HG03103 (cell line): ENCODE data around the gene FAM110A.
"Not testable (repeated sequence)": the region's sequence is repeated elsewhere in the genome, so short reads cannot be mapped to it uniquely, and the experiment has no call there.

Experiments used
- ATAC-seq: cut with Tn5 transposase; IDR thresholded peaks from one replicate; pipeline ENCODE4 v1.9.1; 2021; ENCODE audit warnings: low read depth; ENCODE audit not compliant: unreplicated experiment

The FAM110A gene

DNA sequence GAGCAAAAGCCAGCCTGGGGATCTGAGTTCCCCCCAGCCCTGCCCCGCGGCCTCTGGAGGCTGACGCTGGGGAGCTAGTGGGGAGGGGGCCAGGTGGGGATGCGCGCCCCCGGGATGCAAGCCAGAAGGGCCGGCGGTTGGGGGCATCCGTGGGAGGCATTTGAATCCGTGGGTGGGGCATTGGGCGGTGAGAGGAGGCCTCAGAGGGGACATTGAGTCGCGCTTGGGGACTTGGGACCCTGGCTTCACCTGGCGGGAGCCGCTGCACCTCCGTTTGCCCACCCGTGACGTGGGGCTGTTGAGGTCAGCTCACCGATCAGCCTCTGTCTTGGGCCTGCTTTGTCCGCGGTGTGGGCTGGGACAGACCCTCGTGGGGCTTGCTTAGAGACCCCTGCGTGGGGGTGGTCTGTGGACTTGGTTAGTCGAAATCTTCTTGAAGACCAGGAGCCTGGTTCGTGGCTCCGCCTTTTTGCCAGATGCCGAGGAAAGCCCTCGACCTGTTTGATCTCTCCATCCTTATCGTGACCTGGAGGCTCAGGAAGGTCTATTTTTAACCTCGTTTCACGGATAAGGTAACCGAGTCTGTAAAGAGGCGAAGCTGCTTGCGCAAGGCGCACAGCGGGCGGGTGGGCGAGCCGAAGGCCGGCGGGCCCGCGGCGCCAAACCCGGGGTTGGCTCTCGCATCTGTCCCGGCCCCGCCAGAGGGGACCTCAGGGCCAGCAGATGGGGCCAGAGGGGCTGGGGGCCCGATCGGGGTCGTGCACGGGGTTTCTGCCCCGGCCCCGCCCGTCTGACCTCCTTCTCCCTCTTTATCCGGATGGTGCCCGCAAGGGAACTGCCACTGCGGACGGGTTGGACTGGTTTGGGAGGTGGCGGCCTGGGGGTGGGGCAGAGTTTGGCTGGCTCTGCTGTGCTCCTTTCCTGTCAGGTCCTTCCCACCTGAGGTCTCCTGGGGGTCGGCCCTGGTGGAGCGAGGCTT, 8.3 kb downstream of the FAM110A start:
- no peak for ATAC-seq

DNA sequence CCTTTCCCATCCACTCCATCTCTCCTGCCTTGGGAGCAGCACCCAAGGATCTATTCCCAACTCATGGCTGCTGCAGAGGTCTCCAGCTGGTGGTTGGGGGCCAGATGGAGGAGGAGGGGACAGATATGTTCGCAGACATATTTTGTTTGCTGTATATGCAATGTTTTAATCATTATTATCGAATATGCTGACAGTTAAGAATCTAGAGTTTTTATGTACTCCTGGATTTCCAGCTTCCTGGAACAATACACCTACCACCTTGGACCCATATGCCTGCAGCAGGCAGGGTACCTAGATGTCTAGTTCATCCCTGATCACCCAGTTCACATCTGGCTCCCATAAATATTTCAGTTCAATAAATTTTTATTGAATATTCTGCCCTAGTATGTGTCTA, 9.0 kb downstream of the FAM110A start:
- ATAC-seq, result no peak

DNA sequence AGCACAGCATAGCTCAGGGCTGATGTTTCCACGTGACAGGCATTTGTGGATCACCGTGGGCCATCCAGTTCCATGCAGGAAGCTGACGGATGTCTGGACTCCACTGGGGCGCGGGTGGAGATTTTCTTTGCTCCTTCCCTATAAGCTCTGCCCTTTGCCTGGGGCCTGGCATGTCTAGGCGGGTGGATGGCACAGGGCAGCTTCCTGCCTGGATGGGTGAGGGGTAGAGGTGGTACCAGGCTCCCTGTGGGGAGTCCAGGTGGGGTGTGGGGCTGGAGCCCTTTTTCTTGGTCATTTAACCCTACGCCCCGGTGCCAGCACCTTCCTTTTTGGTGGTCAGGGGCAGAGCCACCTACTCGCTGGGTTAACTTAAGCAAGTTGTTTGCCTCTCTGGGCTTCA, 10.4 kb downstream of the FAM110A start:
- ATAC-seq, result no peak

DNA sequence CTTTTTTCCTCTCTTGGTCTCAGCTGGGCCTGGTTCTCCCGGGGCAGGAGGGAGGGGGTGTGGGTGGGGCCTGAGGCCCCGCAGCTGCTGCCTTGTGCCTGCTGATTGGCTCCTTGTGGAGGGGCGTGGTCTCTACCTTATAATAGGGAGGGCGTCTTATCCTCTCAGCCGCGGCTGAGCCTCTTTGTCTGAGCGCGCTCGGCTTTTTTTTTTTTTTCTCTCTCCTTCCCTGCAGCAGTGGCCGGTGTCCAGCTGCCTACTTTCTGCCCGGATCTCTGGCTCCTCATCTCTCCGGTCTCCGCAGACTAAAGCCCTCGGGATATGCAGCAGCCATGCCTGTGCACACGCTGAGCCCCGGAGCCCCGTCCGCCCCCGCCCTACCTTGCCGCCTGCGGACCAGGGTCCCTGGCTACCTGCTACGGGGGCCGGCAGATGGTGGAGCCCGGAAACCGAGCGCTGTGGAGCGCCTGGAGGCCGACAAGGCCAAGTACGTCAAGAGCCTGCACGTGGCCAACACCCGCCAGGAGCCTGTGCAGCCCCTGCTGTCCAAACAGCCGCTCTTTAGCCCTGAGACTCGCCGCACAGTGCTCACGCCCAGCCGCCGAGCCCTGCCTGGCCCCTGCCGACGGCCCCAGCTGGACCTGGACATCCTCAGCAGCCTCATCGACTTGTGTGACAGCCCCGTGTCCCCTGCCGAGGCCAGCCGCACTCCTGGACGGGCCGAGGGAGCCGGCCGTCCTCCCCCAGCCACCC, 11.1 kb downstream of the FAM110A start:
- peak; percentile 85 for ATAC-seq

DNA sequence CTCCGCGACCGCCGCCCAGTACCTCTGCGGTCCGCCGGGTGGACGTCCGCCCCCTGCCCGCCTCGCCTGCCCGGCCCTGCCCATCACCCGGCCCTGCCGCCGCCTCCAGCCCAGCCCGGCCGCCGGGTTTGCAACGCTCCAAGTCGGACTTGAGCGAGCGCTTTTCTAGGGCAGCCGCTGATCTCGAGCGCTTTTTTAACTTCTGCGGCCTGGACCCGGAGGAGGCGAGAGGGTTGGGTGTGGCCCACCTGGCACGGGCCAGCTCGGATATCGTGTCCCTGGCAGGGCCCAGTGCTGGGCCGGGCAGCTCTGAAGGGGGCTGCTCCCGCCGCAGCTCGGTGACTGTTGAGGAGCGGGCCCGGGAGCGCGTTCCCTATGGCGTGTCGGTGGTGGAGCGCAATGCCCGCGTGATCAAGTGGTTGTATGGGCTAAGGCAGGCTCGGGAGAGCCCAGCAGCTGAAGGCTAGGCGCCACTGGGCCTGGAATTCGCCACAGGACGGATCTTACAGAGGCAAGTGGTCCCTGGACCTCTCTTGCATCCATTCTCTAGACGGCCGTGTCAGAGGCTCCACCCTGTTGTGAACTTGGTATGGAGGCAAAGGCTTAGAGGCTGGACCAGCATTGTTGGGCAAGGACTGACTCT, 11.8 kb downstream of the FAM110A start:
- ATAC-seq, result no peak

DNA sequence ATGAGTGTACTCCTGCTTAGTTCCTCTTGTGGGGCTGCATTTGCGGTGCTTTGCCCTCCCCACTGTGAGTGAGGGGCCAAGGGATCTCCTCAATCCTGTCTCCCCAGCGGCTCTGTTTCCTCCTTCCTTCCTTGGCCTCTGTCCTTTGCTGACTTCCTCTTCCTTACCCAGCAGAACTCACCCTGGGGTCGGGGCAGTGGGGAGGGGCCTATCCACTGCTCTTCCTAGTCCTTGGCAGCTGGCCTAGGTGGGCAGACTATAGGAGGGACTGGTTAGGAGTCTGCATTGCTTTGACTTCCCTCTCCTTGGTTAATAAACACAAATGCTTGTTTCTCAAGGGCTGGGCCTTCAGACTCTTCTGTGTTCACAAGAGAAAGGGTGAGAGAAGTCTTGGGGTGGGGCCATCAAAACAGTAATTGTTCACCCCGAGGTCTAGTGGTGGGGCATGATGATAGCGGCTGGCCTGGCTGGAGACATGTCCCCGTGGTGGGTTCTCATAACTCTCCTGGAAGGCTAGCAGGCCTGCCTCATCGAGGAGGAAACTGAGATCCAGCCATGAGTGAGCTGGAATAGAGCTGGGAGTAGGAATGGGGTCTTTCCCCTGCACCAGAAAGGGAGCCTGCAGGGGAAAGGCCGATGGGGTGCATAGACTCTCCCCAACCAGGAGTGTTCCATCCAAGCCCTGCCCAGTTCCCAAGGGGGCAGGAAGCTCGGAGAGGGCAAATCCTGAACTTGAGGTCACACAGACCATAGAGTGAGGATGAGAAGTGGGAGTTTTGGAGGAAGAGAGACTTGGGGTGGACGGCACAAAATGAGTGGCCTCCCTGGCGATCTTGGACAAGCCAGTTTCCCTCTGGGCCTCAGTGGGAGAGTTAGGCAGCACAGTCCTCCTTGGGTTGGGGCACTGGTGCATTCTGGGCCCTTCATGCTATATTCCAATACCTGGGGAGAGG, 12.7 kb downstream of the FAM110A start:
- ATAC-seq, result no peak

DNA sequence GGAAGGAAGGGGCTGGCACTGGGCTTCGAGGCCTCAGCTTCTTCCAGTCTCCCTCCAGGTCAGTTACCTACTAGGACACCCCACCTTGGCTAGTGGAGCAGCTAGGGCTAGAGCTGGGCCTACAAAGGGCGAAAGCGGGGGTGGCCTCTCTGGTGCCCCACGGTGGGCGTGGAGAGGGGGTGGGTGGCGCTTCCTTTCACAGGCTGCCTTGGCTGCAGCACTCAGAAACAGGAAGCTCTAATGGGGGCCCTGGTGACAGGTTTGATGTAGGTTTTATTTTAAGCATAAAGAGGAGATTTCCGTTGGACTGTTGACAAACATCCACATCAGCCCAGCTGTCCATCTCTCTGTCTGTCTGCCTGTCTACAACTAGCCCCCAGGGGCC, 13.4 kb downstream of the FAM110A start:
- ATAC-seq, result no peak

DNA sequence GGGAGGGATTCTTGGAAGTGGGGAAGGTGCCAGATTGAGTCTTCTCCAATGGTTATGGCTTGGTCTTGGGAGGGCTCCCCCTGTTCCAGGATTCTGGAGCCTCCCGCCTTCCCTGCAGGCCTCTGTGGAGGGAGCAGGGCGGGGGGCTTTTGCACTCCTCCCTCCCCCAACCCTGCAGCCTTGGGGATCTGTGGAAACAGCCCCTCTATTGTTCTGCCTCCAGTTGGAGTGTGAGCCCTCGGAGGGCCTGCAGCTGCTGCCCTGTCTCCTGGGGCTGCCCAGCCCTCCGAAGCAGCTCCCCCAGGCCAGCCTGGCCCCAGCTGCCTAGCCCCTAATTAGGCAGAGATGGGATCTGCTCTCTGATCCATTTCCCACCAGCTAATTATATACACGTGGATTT, 14.7 kb downstream of the FAM110A start:
- ATAC-seq, result no peak

DNA sequence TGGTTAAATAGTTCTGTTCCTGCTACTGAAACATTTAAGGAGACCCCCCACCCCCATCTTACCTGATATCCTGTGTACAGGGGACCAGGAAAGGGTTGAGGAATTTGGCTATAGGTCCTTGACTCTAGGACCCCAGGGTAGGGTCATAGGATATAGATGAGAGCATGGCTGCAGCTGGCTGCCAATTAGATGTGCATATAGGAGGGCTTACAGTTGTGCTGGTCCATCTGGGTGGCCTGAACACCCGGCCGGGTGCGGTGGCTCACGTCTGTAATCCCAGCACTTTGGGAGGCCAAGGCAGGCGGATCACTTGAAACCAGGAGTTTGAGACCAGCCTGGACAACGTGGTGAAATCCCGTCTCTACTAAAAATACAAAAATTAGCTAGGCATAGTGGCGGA, 15.2 kb downstream of the FAM110A start:
- not testable (repeated sequence) for ATAC-seq

DNA sequence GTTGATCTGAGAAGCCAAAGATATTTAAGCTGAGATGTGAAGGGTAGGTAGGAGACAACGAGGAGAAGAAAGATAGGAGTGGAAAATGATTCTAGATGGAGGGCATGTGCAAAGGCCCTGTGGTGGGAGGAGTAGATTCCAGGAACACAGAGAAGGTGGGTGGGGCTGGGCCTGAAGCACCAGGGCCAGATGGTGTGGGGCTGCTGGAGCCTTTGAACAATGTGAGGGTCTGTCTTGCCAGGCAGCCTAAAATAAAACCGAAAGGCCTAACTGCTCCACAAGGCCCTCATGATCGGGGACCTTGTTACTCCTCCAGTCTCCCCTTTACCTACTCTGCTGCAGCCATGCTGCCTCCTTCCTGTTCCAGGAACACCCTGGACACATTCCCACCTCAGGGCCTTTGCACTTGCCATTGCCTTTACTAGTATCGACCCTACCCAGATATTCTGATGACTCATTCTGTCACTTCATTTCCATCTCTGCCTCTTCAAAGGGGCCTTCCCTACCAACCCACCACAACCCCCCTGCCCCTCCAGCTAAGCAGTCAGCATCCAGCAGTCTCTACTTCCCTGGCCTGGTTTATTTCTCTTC, 20.0 kb downstream of the FAM110A start:
- ATAC-seq, result no peak

DNA sequence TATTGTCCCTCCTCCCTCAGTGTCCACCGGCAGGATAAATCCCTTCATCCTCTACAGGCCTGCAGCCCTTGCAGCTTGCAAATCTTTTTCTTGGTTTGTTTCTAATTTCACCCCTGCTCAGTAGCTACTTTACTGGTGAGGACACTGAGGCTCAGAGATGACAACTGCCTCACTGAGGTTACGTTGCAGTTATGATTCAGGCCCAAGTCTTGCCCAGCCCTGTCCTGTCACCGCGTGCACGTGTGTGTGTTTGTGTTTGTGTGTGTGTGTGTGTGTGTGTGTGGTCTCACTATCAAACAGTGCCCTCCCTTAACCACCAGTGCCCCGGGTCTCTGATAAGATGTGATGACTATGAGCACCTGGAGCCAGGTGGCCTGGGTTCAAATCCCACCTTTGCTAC, 21.1 kb downstream of the FAM110A start:
- no peak for ATAC-seq

DNA sequence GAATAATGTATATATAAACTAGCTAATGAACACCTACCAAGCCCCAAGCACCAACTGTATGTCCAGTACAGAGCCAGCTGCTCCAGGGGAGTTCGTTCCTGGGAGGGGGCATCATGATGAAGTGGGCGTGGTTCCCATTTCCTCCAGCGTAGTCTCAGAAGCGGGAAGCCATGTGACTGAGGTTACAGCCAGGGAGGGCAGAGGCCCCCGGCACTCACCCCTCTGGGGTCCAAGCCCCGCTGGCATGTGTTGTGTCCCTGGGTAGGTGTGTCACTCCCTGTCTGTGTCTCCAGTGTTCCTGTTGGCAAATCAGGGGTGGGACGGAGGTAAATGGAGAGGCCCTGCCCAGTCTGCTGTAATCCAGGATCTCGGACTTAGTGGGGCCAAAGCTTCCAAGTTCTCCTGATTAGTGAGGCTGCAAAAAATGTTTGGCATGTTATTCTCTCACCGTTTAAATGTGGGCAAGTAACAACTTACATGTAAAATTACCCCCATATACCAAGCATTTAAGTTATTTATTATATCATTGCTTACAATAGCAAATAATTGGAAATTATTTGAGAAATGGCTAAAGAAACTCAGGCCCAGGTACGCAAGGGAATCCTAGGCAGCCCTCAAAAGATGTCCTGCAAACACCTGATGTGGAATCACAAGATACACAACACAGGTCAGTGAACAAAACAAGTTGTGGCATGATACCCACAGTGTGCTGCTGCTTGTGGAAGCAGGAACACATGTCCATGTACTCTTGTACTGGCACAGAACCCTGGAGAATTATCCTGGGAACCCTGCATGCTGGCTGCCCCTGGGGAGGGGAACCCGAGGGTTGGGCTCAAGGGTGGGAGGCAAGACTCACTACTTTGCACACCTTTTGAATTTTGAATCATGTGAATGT, 22.2 kb downstream of the FAM110A start:
- no peak for ATAC-seq

DNA sequence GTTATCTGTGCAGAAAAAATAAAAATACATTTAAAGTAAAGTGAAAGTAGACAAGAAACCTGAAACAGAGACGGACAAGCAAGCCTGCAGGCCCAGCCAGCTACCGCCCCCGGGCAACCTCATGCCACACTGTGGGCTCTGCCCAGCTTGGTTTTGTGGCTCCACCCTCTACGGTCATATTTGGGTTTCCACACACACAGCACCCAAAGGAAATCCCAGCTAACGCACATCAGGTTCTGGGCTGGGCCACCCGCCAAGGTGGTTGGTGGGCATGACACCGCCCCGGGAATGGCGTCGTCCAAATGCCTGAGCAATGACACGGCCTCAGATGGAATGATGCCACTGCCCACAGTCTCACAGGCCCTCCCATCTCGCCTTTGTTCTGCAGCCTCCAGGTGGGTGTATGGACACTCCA, 22.9 kb downstream of the FAM110A start:
- ATAC-seq, result no peak

DNA sequence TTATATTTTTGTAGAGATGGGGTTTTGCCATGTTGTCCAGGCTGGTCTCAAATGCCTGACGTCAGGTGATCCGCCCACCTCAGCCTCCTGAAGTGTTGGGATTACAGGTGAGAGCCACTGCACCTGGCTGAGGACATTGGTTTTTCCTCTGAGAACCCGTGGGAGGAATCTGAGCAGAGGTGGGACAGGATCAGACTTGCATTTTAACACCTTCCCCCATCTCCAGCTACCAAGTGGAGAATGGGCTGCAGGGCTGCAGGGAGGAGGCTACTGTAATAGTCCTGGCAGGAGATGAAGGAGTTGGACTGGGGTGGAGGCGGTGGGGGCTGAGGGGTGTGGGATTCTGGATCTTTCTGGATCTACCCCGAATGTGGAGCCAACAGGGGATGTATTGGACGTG, 24.5 kb downstream of the FAM110A start:
- no peak for ATAC-seq

DNA sequence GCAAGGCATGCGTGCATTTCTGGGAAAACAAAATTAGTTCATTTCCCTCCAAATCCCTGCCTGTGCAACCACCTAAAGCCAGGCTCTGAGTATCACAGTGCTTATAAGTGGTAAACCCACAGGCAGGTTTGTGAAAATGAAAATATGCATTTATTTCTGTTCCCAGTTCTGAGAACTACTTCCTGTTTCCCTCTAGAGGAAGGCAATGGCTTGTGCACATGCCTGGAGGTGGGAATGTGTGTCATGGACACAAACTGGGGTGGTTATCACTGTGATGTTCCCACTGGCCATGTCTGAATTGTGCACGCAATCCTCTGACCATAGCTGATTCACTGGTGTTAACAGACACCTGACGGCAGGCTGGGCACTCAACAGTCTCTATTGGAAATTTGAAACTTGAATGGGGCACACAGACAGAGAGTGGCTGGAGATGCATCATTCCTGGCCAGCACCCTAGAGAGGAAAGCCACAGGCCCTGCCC, 26.3 kb downstream of the FAM110A start:
- ATAC-seq, result no peak

DNA sequence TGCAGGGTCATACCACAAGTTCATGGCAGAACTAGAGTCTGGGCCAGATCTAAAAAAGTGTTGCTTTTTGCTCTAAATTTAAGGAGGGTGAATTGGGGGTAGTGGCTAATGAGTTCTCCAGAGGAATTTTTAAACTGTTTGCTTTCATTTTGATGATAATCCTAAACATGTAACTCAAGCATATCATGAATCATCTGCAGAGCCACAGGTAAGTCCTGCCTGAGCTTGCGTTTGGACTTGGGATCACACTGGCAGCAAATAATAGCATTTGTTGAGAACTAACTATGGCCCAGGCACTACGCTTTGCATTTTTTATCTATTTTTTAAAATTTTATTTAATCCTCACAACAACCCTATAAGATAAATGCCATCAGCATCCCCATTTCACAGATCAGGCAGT, 27.4 kb downstream of the FAM110A start:
- no peak for ATAC-seq

DNA sequence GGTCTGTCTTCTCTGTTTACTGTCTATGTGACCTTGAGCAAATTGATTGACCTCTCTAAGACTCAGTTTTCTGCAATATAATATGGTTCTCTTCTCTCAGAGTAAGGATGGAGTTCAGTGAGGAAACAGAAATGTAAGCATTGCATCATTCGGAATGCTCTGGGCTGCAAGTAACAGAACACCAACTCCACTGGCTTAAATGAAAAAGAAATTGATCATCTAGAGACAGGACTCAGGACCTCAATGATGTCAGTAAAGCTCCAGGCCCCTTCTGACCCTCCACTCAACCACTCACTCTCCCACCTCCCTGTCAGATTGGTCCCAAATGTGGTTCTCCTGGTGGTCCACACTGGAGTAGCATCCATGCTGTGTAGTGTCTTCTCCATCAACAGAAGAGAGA, 31.9 kb downstream of the FAM110A start:
- ATAC-seq, result no peak

DNA sequence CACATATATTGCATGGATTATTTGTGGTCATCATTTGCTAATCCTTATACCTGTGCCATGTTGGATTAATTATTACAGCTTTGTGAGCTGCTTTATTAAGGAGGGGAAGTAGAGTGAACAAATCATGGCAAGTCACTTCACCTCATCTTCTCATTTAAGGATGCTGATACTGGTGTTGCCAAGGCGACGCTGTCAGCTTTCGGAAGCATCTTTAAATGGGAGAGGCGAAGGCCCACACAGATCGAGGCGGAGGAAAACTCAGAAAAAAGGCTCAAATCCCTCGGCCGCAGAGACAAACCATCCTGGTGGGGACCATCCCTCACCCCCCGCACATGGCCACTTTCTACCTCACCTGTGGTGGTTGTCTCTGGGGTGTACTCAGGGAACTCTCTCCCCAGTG, 34.8 kb downstream of the FAM110A start:
- no peak for ATAC-seq

DNA sequence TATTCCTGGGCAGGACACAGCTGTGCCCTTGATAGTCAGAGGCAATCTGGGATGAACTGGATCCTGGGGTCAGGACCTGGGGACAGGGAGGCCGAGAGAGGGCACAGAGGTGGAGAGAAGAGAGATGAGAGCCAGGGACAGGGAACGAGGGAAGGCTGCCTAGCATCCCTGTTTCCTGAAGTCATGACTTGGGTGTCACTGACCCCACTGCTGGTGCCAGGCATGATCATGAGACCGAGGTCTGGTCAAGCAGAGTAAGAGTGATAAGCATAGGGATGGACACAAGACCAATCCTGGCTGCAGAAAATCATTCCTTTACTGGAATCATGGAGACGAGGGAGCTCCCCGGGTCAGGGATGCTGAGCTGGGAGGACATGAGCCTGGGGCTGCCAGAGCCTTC, 36.1 kb downstream of the FAM110A start:
- ATAC-seq, result no peak
